Loucy (cell line): ENCODE measurements around the gene ZFHX3.

Source experiments
- H2AFZ ChIP-seq: fragments of 200-600 bp; sonication (generic); 2 replicates; pipeline ENCODE4 v1.6.0; 2016; ENCODE audit warnings: antibody characterized with exemption, mild to moderate bottlenecking, low read length, moderate library complexity
- H3F3A ChIP-seq: fragments of 200-600 bp; 2 replicates; pipeline ENCODE4 v1.6.0; 2016; ENCODE audit warnings: antibody characterized with exemption, low read depth, mild to moderate bottlenecking
- H3K27me3 ChIP-seq: fragments of 200-600 bp; sonication (generic); 2 replicates; pipeline ENCODE4 v1.6.1; 2014; ENCODE audit warnings: low read length, mild to moderate bottlenecking; ENCODE audit not compliant: insufficient read depth, poor library complexity, severe bottlenecking
- H3K36me3 ChIP-seq: fragments of 200-600 bp; sonication (generic); 2 replicates; pipeline ENCODE4 v1.6.1; 2016; ENCODE audit warnings: low read length; ENCODE audit not compliant: insufficient read depth
- H3K4me1 ChIP-seq: fragments of 200-600 bp; sonication (generic); 2 replicates; pipeline ENCODE4 v1.5.1; 2014; ENCODE audit warnings: low read length, mild to moderate bottlenecking; ENCODE audit not compliant: insufficient read depth, poor library complexity, severe bottlenecking
- H3K4me2 ChIP-seq: fragments of 200-600 bp; sonication (generic); 2 replicates; pipeline ENCODE4 v1.6.0; 2014; ENCODE audit warnings: antibody characterized with exemption, low read length, low read depth, mild to moderate bottlenecking; ENCODE audit not compliant: poor library complexity, severe bottlenecking
- H3K4me3 ChIP-seq: fragments of 200-600 bp; sonication (generic); 2 replicates; pipeline ENCODE4 v1.5.1; 2014; ENCODE audit warnings: low read length, mild to moderate bottlenecking, mixed read lengths; ENCODE audit not compliant: poor library complexity, severe bottlenecking
- H3K79me2 ChIP-seq: fragments of 200-600 bp; sonication (generic); 2 replicates; pipeline ENCODE4 v1.6.1; 2014; ENCODE audit warnings: low read length; ENCODE audit not compliant: insufficient read depth
- H3K9ac ChIP-seq: fragments of 200-600 bp; sonication (generic); 2 replicates; pipeline ENCODE4 v1.6.0; 2014; ENCODE audit warnings: mild to moderate bottlenecking, low read depth, low read length, moderate library complexity; ENCODE audit not compliant: poor library complexity, severe bottlenecking
- H3K9me2 ChIP-seq: fragments of 200-600 bp; sonication (generic); replicated peaks from 2 replicates; pipeline ENCODE4 v1.6.1; 2016; ENCODE audit warnings: low read depth, low read length, mixed read lengths
- H3K9me3 ChIP-seq: fragments of 200-600 bp; sonication (generic); 2 replicates; pipeline ENCODE4 v1.6.1; 2014; ENCODE audit warnings: mild to moderate bottlenecking, antibody characterized with exemption, low read length, low read depth; ENCODE audit not compliant: insufficient read depth
- H4K20me1 ChIP-seq: fragments of 200-600 bp; sonication (generic); 2 replicates; pipeline ENCODE4 v1.6.0; 2014; ENCODE audit warnings: antibody characterized with exemption, low read length, mild to moderate bottlenecking; ENCODE audit not compliant: insufficient read depth, poor library complexity, severe bottlenecking
- CTCF ChIP-seq: fragments of 200-600 bp; sonication (generic); conservative IDR thresholded peaks from 2 replicates; pipeline ENCODE4 v1.5.1; 2014; ENCODE audit warnings: mild to moderate bottlenecking, antibody characterized with exemption, low read length
- EZH2phosphoT487 ChIP-seq: fragments of 200-600 bp; IDR thresholded peaks from 2 replicates; pipeline ENCODE4 v1.6.1; 2018; ENCODE audit warnings: antibody characterized with exemption, mild to moderate bottlenecking, moderate library complexity, borderline replicate concordance

ZFHX3 gene

DNA sequence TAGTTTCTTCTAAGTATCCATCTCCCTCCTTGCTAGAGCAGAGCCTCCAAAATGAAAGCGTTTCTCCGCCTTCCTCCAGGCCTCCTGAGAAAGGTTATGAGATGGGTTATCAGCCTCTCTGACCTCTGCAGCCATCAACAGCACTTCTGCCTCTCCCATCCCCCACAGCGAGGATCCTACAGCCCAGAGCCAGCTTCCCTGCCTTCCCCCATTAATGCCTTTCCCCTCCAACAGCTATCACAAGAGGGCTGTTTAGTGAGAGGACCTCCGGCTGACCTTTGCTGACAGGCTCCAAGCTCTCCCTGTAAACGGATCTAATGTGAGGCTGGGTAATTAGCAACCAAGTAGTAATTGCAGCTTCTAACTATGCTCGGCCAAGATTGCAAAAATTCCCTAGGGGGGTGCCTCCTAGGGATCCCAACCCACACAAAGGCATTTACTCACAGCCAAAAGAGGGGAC lies 55.8 kb downstream of the ZFHX3 start:
- no peak overlapping the region for H3K9ac ChIP-seq
- no peaks in the 10 kb centered on the region for H3K27me3 ChIP-seq
- no peaks in the 10 kb centered on the region for H3K36me3 ChIP-seq
- peaks cover 5% of the 10 kb centered on the region for H3K4me1 ChIP-seq
- no peaks in the 10 kb centered on the region for H3K9me2 ChIP-seq
- TF ChIP-seq EZH2phosphoT487 (no peak), CTCF (no peak)
- H3K79me2 ChIP-seq = no peaks in the 10 kb centered on the region; the same call in 1 of the 2 replicates
- H3K4me3 ChIP-seq = no peak overlapping the region
- H3F3A ChIP-seq = no peaks in the 10 kb centered on the region
- no peaks in the 10 kb centered on the region for H3K9me3 ChIP-seq
- H2AFZ ChIP-seq = no peak overlapping the region
- H4K20me1 ChIP-seq = no peaks in the 10 kb centered on the region
- H3K4me2 ChIP-seq = no peak overlapping the region

DNA sequence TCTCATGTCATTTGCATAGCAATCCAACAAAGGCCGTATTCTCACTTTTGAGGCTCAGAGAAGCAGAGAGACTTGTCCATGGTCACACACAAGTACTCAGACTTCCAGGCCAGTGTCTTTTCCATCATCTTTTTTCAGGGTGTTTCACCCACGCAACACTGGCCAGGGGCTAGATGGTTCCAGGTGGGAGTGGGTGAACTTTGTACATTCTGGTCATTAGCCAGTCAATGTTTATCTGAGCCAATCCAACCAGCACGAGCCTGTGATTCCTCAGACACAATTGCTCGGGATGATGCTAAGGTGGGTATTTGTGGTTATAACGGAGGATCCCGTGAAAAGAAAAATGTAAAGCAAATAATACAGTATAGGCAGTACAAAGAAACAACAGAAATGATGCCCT lies 56.3 kb downstream of the ZFHX3 start:
- no peaks in the 10 kb centered on the region for H3K27me3 ChIP-seq
- H3F3A ChIP-seq = no peaks in the 10 kb centered on the region
- no peak overlapping the region for H3K4me3 ChIP-seq
- H3K79me2 ChIP-seq = no peaks in the 10 kb centered on the region; the same call in 1 of the 2 replicates
- H2AFZ ChIP-seq = no peak overlapping the region
- H3K9me2 ChIP-seq = no peaks in the 10 kb centered on the region
- no peaks in the 10 kb centered on the region for H3K36me3 ChIP-seq
- no peak overlapping the region for H3K9ac ChIP-seq
- no peaks in the 10 kb centered on the region for H4K20me1 ChIP-seq
- no peak overlapping the region for H3K4me2 ChIP-seq
- peaks cover 5% of the 10 kb centered on the region for H3K4me1 ChIP-seq
- TF ChIP-seq EZH2phosphoT487 = no peak
- TF ChIP-seq CTCF = no peak
- no peaks in the 10 kb centered on the region for H3K9me3 ChIP-seq

DNA sequence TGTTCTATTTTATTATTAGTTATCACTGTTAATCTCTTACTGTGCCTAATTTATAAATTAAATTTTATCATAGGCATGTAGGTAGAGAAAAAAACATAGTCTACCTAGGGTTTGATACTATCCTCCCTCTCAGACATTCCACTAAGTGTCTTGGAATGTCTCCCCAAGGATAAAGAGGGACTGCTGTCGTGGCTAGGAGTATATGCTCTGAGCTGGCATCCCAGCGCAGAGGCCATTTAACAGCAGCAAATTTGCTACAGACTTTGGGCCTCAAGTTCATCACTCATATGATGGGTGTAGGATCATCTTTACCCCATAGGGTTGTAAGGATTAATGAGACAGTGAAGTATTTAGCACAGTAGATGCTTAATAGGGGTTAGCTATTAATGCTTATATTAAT lies 56.7 kb downstream of the ZFHX3 start:
- Histone ChIP-seq H3K36me3 (no peaks in the 10 kb centered on the region), H3K4me3 (no peak overlapping the region), H3K9ac (no peak overlapping the region), H3K9me2 (no peaks in the 10 kb centered on the region), H3K4me1 (peaks cover 5% of the 10 kb centered on the region), H4K20me1 (no peaks in the 10 kb centered on the region), H2AFZ (no peak overlapping the region), H3K9me3 (no peaks in the 10 kb centered on the region), H3K79me2 (no peaks in the 10 kb centered on the region; the same call in 1 of the 2 replicates), H3F3A (no peaks in the 10 kb centered on the region), H3K4me2 (no peak overlapping the region), H3K27me3 (no peaks in the 10 kb centered on the region)
- no peak for TF ChIP-seq CTCF
- no peak for TF ChIP-seq EZH2phosphoT487
